Middle frontal gyrus (tissue), 1 donor: ENCODE results near the gene KRTAP27-1.

Experiments used
- DNase-seq: peaks from one replicate; pipeline ENCODE4 v3.0.0-alpha.2; 2015; ENCODE audit warnings: low spot score; ENCODE audit errors: extremely low spot score

Gene KRTAP27-1

GRCh38 chr21:30337276-30337744 is at the start of gene KRTAP27-1:
Gene KRTAP27-1, minus strand, starts transcription at chr21:30337694. Its CDS starts 26 bp downstream, at chr21:30337668.
- DNase-seq = no peak

- DNase-seq = no peak
These were observed 44.7 kb upstream of the KRTAP27-1 start for GRCh38 chr21:30382201-30382600.

- DNase-seq = no peak
These were observed 34.8 kb upstream of the KRTAP27-1 start, which contains the start of gene KRTAP13-2 for GRCh38 chr21:30372139-30372770. Gene KRTAP13-2, minus strand, starts transcription at chr21:30372271. Its CDS starts 58 bp downstream, at chr21:30372213.

GRCh38 chr21:30355906-30356305 is 18.4 kb upstream of the KRTAP27-1 start:
- no peak for DNase-seq

- no peak for DNase-seq
These were observed 17.0 kb upstream of the KRTAP27-1 start for GRCh38 chr21:30354308-30355005.

GRCh38 chr21:30351534-30351933 is 14.0 kb upstream of the KRTAP27-1 start:
- no peak for DNase-seq

- DNase-seq = no peak
These were observed 12.1 kb upstream of the KRTAP27-1 start for GRCh38 chr21:30349572-30349971.

GRCh38 chr21:30348506-30348905 is 11.0 kb upstream of the KRTAP27-1 start, which contains the start of gene KRTAP23-1:
Gene KRTAP23-1, minus strand, starts transcription at chr21:30348606. Its CDS starts 0 bp downstream, at chr21:30348606.
- no peak for DNase-seq

GRCh38 chr21:30345014-30345413 is 7.5 kb upstream of the KRTAP27-1 start:
- DNase-seq = no peak

GRCh38 chr21:30340714-30341573 is 3.5 kb upstream of the KRTAP27-1 start:
- no peak for DNase-seq

- DNase-seq = no peak
These were observed 1.2 kb upstream of the KRTAP27-1 start for GRCh38 chr21:30338717-30339116.

- DNase-seq = no peak
These were observed 278 bp upstream of the KRTAP27-1 start for GRCh38 chr21:30337772-30338171.

- no peak for DNase-seq
These were observed 898 bp downstream of the KRTAP27-1 start for GRCh38 chr21:30336596-30336995.

GRCh38 chr21:30333736-30334135 is 3.8 kb downstream of the KRTAP27-1 start:
- no peak for DNase-seq

GRCh38 chr21:30332681-30333080 is 4.8 kb downstream of the KRTAP27-1 start:
- no peak for DNase-seq

GRCh38 chr21:30329203-30329875 is 8.2 kb downstream of the KRTAP27-1 start:
- DNase-seq = no peak

GRCh38 chr21:30326390-30326789 is 11.1 kb downstream of the KRTAP27-1 start:
- no peak for DNase-seq

GRCh38 chr21:30320215-30320614 is 17.3 kb downstream of the KRTAP27-1 start, which contains the start of gene KRTAP26-1:
Gene KRTAP26-1, minus strand, starts transcription at chr21:30320315. Its CDS starts 280 bp downstream, at chr21:30320035.
- DNase-seq = no peak

- DNase-seq = no peak
These were observed 21.8 kb downstream of the KRTAP27-1 start for GRCh38 chr21:30315701-30316100.

GRCh38 chr21:30306884-30307283 is 30.6 kb downstream of the KRTAP27-1 start:
- no peak for DNase-seq

- no peak for DNase-seq
These were observed 32.4 kb downstream of the KRTAP27-1 start for GRCh38 chr21:30305136-30305535.
